Activated CD4-positive, CD25-positive, alpha-beta regulatory T cell treated with anti-CD3 and anti-CD28 coated beads, Interleukin-2, amount 50 U/mL, for 24 hours (primary cell): ENCODE results near the gene PATJ.
"Not testable (repeated sequence)": the region's sequence is repeated elsewhere in the genome, so short reads cannot be mapped to it uniquely, and the experiment has no call there.

Source experiments
- ATAC-seq, 2 donors: fragments of 150-1000 bp; cut with Tn5 transposase; one replicate each; pipeline ENCODE4 v1.10.0; 2021; ENCODE audit warnings: mild to moderate bottlenecking in 1 of 2, moderate library complexity in 1 of 2

Gene PATJ, protein sequence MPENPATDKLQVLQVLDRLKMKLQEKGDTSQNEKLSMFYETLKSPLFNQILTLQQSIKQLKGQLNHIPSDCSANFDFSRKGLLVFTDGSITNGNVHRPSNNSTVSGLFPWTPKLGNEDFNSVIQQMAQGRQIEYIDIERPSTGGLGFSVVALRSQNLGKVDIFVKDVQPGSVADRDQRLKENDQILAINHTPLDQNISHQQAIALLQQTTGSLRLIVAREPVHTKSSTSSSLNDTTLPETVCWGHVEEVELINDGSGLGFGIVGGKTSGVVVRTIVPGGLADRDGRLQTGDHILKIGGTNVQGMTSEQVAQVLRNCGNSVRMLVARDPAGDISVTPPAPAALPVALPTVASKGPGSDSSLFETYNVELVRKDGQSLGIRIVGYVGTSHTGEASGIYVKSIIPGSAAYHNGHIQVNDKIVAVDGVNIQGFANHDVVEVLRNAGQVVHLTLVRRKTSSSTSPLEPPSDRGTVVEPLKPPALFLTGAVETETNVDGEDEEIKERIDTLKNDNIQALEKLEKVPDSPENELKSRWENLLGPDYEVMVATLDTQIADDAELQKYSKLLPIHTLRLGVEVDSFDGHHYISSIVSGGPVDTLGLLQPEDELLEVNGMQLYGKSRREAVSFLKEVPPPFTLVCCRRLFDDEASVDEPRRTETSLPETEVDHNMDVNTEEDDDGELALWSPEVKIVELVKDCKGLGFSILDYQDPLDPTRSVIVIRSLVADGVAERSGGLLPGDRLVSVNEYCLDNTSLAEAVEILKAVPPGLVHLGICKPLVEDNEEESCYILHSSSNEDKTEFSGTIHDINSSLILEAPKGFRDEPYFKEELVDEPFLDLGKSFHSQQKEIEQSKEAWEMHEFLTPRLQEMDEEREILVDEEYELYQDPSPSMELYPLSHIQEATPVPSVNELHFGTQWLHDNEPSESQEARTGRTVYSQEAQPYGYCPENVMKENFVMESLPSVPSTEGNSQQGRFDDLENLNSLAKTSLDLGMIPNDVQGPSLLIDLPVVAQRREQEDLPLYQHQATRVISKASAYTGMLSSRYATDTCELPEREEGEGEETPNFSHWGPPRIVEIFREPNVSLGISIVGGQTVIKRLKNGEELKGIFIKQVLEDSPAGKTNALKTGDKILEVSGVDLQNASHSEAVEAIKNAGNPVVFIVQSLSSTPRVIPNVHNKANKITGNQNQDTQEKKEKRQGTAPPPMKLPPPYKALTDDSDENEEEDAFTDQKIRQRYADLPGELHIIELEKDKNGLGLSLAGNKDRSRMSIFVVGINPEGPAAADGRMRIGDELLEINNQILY (N-terminal part only)

DNA sequence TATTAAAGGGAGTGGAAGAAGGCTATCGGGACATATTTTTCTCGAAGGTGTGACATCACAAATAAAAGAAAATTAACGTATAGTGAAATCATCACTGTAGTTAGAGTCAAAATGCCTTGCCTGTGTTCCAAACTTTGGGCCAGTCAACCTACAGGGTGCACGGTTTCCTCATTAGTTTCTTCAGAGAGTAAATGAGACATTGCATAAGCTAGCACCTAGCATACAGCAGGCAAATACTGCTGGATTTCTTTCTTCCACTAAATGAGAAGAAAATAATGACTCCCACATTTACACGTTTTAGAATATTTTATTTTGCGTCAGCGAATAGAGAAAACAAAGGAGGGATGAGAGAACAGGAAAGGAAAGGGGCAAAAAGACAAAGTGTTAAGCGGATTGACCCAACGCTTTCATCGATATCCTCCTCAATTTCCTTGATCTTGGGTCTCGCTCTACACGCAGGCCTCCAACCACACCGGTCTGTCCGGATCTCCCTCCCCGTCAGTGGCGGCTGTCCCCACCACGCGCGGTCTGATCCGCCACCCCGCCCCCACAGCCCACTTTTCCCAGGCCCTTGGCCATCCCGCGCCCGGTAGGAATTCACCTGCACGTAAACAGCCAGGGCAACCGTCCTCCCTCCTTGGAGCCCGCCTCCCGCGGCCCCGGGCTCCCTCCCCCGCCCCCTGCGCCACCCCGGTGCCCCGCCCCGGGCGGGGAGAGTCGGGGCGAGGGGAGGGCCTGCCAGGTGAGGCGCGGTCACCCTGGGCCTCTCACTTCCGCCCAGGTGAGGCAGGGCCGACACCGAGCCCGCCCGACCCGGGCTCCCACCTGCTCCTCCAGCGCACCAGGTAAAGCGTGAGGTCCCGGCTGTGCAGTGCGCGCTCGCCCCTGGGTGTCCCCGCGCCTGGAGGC, at the start of gene PATJ:
PATJ (plus strand) TSS at position 770 of the 909 bp plus-strand sequence. CDS start 20,413 bp downstream, outside the sequence.
- peak; percentile 87 to 90 for ATAC-seq

DNA sequence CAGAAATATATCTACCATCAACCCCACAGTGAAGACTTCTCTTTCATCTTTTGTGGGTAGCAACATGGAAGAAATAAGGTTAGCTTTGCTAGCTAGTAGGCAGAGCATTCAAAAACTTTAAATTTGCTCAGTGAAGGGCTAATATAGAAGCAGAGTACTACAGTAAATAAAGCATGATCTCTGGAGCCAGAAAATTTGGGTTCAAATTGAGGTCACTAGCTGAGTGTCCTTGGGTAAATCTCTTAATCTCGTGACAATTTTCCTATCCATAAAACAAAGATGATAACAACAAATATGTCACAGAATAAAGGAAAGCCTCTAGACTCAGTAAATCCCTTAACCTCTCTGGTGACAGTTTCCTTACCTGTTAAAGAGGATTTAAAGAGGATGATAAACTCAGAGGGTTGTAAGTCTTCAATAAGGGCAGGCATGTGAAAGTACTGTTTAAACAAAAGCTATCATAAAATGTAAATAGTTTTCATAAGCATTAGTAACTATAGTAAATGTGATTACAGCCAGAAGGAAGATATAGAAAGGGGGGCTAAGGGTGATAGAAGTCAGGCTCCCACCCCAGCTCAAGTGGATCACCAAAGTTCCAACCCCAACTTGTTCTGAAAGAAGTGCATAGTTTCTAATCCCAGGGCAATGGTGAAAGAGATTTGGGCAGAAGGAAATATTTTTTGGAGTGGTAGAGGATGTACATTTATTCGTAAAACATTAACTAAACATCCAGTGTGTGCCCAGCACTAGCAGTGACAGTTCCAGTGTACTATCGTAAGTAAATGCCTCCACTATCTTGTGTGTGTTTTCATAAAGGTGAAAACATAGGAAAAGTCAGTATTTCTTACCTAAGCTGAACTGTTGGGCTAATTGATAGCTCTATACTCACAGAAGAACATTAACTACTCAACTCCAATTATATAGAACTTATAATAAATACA, 42.1 kb upstream of the PATJ start:
- no peak for ATAC-seq

DNA sequence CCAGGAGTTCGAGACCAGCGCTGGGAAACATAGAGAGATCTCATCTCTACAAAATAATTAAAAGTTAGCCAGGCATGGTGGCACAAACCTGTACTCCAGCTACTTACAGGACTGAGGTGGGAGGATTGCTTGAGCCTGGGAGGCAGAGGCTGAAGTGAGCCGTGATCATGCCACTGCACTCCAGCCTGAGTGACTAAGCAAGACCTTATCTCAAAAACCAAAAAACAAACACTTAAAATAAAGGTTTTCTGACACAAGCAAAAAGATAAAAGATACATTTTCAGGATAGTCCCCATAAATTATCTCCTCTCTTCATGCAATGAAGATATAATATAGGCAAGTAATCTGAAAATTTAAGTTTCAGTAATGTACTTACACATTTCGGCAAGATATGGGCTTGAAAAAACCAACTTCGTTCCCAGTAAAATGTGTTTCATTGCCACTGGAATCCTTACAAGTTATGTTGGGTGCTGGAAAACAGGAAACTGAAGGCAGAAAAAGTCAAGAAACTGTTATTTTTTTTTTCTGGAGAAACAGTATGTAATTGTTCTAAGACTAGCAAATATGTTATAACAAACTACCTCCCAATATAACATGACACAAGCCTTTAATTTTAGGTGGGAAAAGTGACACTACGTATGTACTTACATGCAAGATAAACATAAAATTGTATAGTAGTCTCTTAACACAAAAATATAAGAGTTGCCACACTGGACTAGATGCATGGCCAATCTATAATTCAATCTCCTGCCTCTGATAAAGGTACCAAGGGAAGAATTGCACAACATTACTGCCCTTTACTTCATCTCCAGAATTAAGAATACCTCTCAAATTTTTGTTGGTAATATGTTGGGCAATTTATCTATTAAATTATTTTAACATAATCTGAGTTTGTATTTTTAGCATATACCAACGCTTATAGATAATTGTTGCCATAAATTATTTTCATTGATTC, 33.0 kb upstream of the PATJ start:
- ATAC-seq, result no peak

DNA sequence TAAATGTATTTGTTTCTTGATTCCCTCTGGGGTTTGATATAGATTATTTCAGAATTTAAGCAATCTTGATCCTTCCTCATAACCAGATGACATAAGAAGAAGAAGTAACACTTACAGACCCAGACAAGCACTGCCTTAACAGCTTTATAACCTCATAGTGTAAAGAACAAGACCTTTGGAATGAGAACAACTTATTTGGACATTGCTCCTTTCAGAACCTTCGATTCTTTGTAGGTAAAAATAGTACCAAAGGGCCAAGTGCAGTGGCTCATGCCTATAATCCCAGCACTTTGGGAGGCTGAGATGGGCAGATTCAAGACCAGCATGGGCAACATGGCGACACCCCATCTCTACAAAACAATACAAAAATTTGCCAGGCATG, 32.4 kb upstream of the PATJ start:
- ATAC-seq, result no peak

DNA sequence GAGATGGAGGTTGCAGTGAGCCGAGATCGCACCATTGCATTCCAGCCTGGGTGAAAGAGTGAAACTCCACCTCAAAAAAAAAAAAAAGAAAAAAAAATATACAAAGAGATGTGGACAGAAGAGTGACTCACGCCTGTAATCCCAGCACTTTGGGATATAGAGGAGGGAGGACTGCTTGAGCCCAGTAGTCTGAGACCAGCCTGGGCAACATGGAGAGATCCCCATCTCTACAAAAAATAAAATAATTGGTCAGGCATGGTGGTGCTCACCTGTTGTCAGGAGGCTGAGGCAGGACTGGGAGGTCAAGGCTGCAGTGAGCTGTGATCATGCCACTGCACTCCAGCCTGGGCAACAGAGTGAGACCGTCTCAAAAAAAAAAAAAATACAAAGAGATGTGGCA, 31.0 kb upstream of the PATJ start:
- not testable (repeated sequence) for ATAC-seq

DNA sequence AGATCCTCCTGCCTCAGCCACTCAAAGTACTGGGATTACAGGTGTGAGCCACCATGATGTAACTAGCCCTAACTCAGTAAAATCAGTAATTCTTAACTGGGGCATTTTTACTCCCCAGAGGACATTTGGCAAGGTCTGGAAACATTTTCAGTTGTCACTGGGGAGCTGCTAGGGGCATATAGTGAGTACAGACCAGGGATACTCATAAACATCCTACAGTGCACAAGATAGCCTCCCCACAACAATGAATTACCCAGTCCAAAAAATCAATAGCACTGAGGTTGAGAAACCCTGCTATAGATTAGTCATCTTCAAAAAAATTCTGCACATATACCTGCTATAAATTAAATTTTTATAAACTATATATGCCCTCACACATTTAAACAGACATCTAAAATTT, 30.3 kb upstream of the PATJ start:
- ATAC-seq, result no peak

DNA sequence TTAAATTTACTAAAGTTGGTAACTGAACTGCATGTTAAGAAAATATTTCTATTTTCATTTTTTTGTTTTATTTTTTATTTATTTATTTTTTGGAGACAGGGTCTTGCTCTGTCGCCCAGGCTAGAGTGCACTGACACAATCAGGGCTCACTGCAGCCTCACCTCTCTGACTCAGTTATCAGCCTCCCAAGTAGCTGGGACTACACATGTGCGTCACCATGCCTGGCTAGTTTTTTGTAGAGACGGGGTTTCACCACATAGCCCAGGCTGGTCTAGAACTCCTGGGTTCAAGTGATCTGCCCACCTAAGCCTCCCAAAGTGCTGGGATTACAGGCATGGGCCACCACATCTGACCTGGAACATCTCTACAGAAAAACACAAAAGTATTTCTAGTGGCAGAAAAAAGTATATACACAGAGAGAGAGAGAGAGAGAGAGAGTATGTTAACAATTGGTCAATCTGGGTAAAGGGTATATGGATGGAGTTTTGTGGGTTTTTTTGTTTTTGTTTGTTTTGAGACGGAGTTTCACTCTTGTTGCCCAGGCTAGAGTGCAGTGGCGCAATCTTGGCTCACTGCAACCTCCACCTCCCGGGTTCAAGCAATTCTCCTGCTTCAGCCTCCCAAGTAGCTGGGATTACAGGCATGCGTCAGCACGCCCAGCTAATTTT, 23.1 kb upstream of the PATJ start:
- ATAC-seq, result not testable (repeated sequence)

DNA sequence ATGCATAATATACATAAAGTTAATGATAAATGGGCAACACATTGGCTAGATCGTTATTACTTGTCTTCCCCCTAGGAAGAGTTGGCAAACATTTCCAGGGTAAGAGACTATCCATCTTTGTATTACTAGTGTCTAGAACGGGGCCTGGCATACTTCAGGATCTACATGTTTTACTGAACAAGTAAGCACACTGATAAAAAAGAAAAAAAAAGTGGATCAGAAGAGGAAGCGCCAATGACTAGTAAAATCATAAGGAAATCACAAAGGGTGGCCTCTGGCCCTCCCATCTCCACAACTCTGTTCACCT, 17.8 kb upstream of the PATJ start:
- ATAC-seq, result no peak

DNA sequence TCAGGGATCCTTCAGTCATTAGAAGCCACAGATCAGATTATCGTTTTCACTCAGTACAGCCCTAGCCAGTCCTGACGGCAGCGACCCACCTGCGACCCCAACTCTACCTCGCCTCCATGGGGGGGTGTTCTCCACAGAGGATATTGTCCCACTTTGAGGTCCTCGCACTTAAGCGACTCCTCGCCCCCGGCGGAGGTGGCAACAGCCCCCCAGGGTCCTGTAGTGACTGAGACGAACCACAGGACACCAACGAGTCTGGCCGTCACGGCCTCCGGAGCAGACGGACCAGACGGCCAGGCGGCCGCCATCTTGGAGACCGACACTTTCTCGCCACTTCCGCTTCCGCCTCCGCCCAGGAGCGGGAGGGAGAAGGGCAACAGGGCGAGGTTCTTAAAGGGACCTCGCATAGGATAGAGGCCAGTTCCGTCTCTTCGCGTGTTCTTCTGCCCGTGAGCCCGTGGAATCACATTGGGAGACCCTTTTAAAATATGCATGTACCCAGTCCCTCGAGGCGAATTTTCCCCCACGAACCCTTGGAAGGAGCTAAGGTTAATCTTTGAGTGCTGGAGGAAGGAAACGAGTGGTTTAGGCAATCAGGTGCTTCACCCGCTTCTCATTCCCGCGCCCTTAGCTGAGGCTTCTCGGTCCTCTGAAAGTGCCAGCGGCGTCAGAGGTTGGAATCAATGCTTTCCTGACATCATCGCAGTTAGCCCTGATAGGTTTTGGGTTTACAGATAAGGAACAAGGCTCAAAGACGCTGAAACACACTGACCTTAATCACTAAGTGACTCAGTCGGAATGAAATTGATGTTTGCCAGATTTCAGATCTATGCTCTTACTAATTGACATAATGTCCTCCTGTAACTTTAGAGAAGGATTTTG, 17.2 kb upstream of the PATJ start, which contains the start of gene TM2D1:
TM2D1 (minus strand) TSS at position 329 of the 882 bp plus-strand sequence; CDS start at position 308, 21 bp downstream.
- peak; percentile 96 for ATAC-seq

DNA sequence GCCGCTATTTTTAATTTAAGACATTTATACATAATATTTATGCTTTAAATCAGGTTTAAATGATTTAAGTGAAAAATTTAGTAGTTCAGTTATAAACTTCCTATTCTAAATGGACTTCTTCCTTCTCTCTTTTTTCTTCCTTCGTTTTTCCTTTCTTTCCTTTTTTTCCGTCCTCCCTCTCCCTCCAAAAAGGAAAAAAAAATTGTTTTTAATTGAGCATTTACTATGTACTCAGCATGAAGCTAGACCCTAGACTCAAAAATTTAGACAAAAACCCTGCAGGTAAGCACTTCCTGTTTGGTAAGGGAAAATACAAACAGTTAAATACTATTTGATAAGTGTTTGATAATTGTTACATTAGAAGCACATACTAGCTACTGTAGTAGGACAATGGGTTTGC, 14.7 kb upstream of the PATJ start:
- no peak for ATAC-seq

DNA sequence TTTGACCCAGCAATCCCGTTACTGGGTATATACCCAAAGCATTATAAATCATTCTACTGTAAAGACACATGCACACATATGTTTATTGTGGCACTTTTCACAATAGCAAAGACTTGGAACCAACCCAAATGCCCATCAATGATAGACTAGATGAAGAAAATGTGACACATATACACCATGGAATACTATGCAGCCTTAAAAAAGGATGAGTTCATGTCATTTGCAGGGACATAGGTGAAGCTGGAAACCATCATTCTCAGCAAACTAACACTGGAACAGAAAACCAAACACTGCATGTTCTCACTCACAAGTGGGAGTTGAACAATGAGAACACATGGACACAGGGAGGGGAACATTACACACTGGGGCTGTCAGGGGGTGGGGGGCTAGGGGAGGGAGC, 11.6 kb upstream of the PATJ start:
- ATAC-seq, result not testable (repeated sequence)

DNA sequence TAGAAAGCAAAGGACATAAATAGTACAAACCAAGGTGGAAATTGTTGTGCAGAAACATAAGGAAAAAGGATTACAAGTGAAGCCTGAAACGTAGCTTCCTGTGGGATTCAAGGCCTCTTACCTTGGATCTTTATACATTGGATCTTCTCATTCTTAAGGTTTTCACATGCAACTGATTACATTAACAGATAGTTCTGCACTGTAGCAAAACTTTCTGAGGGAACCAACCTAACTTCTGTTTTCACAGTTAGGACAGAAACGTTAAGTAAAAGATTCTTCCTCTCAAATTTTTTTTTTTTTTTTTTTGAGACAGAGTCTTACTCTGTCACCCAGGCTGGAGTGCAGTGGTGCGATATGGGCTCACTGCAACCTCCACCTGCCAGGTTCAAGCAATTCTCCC, 9.6 kb upstream of the PATJ start:
- ATAC-seq, result no peak

DNA sequence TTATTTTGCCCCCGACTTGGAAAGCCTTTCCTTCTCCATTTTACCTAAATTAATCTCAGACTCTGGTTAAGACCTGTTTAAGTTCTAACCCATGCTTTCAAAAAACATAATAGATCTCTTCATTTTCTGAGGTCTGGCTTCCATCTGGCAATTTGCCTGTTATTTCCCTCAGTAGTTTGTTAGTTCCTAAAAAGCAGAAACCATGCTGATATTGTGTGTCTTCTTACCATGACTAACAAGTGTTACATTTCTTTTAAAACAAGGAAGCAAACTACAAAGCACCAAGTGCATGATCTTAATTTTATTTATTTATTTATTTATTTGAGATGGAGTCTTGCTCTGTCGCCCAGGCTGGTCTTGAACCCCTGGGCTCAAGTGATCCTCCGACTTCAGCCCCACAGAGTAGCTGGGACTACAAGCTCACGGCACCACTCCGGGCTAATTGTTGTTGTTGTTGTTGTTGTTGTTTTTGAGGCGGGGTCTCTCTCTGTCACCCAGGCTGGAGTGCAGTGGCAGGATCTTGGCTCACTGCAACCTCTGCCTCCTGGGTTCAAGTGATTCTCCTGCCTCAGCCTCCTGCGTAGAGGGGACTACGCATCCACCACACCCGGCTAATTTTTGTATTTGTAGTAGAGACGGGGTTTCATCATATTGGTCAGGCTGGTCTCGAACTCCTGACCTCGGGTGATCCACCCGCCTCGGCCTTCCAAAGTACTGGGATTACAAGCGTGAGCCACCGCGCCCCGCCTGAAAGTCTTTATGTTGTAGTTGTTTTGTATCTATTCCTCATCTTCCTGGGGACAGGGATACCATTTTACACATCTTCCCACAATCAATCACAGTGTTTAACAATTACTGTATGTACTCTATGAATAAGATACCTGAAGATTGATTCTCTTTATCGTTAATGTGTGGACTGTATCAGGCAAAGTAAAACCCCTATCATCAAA, 1.3 kb upstream of the PATJ start:
- no peak for ATAC-seq

DNA sequence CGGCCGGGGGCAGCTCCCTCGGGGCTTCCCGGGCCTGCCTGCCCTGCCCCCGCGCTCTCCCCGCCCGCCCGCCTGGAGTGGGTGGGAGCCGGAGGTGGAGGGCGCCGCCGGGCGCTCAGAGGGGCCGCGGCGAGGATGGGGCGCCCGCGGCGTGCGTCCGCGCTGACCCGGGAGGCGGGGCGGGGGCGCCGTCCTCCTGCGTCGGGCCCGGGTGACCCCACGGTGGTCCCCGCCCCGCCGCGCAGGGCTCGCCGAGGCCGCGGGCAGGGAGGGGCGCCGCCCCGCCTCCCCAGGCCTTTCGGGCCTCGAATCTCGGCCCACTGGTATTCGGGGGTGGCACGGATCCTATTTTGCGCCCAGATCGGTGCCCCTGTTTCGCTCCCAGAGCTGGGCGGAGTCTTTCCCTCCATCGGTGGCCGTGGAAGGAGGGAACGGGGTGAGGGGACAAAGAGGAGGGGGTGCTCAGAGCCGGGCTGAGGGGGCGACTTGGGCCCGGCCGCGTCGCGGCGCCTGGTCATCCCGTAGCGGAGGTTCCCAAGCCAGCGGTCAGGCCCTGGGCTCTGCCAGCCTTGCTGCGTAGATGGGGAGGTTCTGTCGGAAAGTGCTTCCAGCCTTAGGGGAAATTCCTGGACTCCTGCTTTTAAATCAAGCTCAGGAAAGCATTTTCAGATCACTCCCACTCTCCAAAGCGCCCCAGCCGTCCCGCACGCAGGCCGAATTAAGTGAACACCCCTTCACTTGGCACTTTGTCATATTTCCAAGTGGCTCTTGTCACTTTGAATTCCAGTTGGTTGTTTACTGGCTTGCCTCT, 545 bp downstream of the PATJ start:
- peak in 1 of 2 donors; percentile 52 for ATAC-seq

DNA sequence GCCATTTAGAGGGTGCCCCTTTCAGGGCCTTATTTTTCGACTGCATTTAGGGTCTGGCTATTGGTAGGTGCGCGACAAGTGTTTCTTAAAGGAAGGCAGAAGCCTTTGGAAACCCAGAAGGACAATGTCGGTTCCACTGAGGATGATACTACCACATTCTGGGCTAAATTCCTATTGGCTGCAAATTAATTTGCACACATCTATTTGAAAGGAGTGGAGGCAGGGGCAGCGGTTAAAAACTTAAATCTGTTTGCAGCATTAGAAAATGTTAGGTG, 1.1 kb downstream of the PATJ start:
- ATAC-seq, result no peak
